Measurements from ENCODE around the gene RACGAP1.

- TF ChIP-seq EZH2phosphoT487 (IDR thresholded peaks at IDR 0.05; ENCODE audit: insufficient read depth, low read depth), result no peak
- no peak for TF ChIP-seq EZH2 (IDR thresholded peaks at IDR 0.05; ENCODE audit: insufficient read depth, poor library complexity, severe bottlenecking)
These were observed 62.2 kb downstream of the RACGAP1 start for GRCh38 chr12:49962861-49963765.

All from GM23248 (cell line).